ENCODE data around the gene TMCO1.

Gene TMCO1

GRCh38 chr1:165679282-165680036 is 89.2 kb downstream of the TMCO1 start:
- Histone ChIP-seq H3K79me2 (ENCODE audit: insufficient read depth, low read length) (peaks cover 19% of the 10 kb centered on the region), H3K27me3 (ENCODE audit: insufficient read depth, low read length, poor library complexity, severe bottlenecking) (no peaks in the 10 kb centered on the region), H3K9me3 (ENCODE audit: insufficient read depth, low read depth, low read length) (no peaks in the 10 kb centered on the region), H3F3A (ENCODE audit: low read depth) (no peaks in the 10 kb centered on the region), H3K9ac (ENCODE audit: low read depth, low read length, poor library complexity, severe bottlenecking) (no peak overlapping the region), H3K9me2 (replicated peaks; ENCODE audit: low read depth, low read length) (no peaks in the 10 kb centered on the region), H2AFZ (ENCODE audit: low read length) (no peak overlapping the region), H3K4me3 (ENCODE audit: low read length, poor library complexity, severe bottlenecking) (no peak overlapping the region), H3K36me3 (ENCODE audit: insufficient read depth, low read length) (peaks cover 80% of the 10 kb centered on the region), H3K4me1 (ENCODE audit: insufficient read depth, low read length, poor library complexity, severe bottlenecking) (no peaks in the 10 kb centered on the region), H4K20me1 (ENCODE audit: insufficient read depth, low read length, poor library complexity, severe bottlenecking) (no peaks in the 10 kb centered on the region), H3K4me2 (ENCODE audit: low read depth, low read length, poor library complexity, severe bottlenecking) (no peak overlapping the region)
- TF ChIP-seq EZH2phosphoT487 (IDR thresholded peaks at IDR 0.05; ENCODE audit: borderline replicate concordance) (no peak), CTCF (conservative IDR thresholded peaks at IDR 0.05; ENCODE audit: low read length) (peak; percentile 34)

GRCh38 chr1:165678509-165678908 is 90.2 kb downstream of the TMCO1 start:
- Histone ChIP-seq H3F3A (ENCODE audit: low read depth) (no peaks in the 10 kb centered on the region), H3K9me3 (ENCODE audit: insufficient read depth, low read depth, low read length) (no peaks in the 10 kb centered on the region), H3K27me3 (ENCODE audit: insufficient read depth, low read length, poor library complexity, severe bottlenecking) (no peaks in the 10 kb centered on the region), H3K36me3 (ENCODE audit: insufficient read depth, low read length) (peaks cover 81% of the 10 kb centered on the region), H4K20me1 (ENCODE audit: insufficient read depth, low read length, poor library complexity, severe bottlenecking) (no peaks in the 10 kb centered on the region), H3K4me2 (ENCODE audit: low read depth, low read length, poor library complexity, severe bottlenecking) (no peak overlapping the region), H3K79me2 (ENCODE audit: insufficient read depth, low read length) (peaks cover 10% of the 10 kb centered on the region), H3K4me1 (ENCODE audit: insufficient read depth, low read length, poor library complexity, severe bottlenecking) (no peaks in the 10 kb centered on the region), H2AFZ (ENCODE audit: low read length) (no peak overlapping the region), H3K4me3 (ENCODE audit: low read length, poor library complexity, severe bottlenecking) (no peak overlapping the region), H3K9ac (ENCODE audit: low read depth, low read length, poor library complexity, severe bottlenecking) (no peak overlapping the region), H3K9me2 (replicated peaks; ENCODE audit: low read depth, low read length) (no peaks in the 10 kb centered on the region)
- TF ChIP-seq EZH2phosphoT487 (IDR thresholded peaks at IDR 0.05; ENCODE audit: borderline replicate concordance) (no peak), CTCF (conservative IDR thresholded peaks at IDR 0.05; ENCODE audit: low read length) (no peak)

Data from Loucy (cell line).